ENCODE data around the gene GAS7.

Gene GAS7

GRCh38 chr17:10072556-10073425 is 125.6 kb downstream of the GAS7 start:
- Histone ChIP-seq H4K20me1 (ENCODE audit: insufficient read depth) (no peaks in the 10 kb centered on the region), H3K36me3 (ENCODE audit: insufficient read depth) (no peaks in the 10 kb centered on the region), H2AFZ (ENCODE audit: low read depth) (no peak overlapping the region), H3K9ac (no peak overlapping the region), H3K4me3 (IDR thresholded peaks at IDR 0.05; ENCODE audit: insufficient read depth, low read depth, low read length) (no peak overlapping the region), H3K4me2 (no peak overlapping the region), H3K79me2 (ENCODE audit: insufficient read depth, low read depth) (no peaks in the 10 kb centered on the region), H3K27ac (no peak overlapping the region), H3K27me3 (ENCODE audit: insufficient read depth, low read depth) (no peaks in the 10 kb centered on the region), H3K4me1 (ENCODE audit: low read depth, poor library complexity, severe bottlenecking) (no peaks in the 10 kb centered on the region)
- TF ChIP-seq CTCF (conservative IDR thresholded peaks at IDR 0.05; ENCODE audit: low read depth, low read length): no peak

GRCh38 chr17:10072086-10072485 is 126.3 kb downstream of the GAS7 start:
- Histone ChIP-seq H3K9ac (no peak overlapping the region), H3K27me3 (ENCODE audit: insufficient read depth, low read depth) (no peaks in the 10 kb centered on the region), H2AFZ (ENCODE audit: low read depth) (no peak overlapping the region), H3K27ac (no peak overlapping the region), H4K20me1 (ENCODE audit: insufficient read depth) (no peaks in the 10 kb centered on the region), H3K36me3 (ENCODE audit: insufficient read depth) (no peaks in the 10 kb centered on the region), H3K4me1 (ENCODE audit: low read depth, poor library complexity, severe bottlenecking) (no peaks in the 10 kb centered on the region), H3K4me2 (no peak overlapping the region), H3K79me2 (ENCODE audit: insufficient read depth, low read depth) (no peaks in the 10 kb centered on the region), H3K4me3 (IDR thresholded peaks at IDR 0.05; ENCODE audit: insufficient read depth, low read depth, low read length) (no peak overlapping the region)
- no peak for TF ChIP-seq CTCF (conservative IDR thresholded peaks at IDR 0.05; ENCODE audit: low read depth, low read length)

- H3K4me3 ChIP-seq (IDR thresholded peaks at IDR 0.05; ENCODE audit: insufficient read depth, low read depth, low read length): no peak overlapping the region
- H3K9ac ChIP-seq: no peak overlapping the region
- no peak for TF ChIP-seq CTCF (conservative IDR thresholded peaks at IDR 0.05; ENCODE audit: low read depth, low read length)
- no peak overlapping the region for H3K27ac ChIP-seq
- H3K4me1 ChIP-seq (ENCODE audit: low read depth, poor library complexity, severe bottlenecking): no peaks in the 10 kb centered on the region
- no peak overlapping the region for H3K4me2 ChIP-seq
- no peaks in the 10 kb centered on the region for H3K79me2 ChIP-seq (ENCODE audit: insufficient read depth, low read depth)
- no peaks in the 10 kb centered on the region for H3K36me3 ChIP-seq (ENCODE audit: insufficient read depth)
- no peaks in the 10 kb centered on the region for H3K27me3 ChIP-seq (ENCODE audit: insufficient read depth, low read depth)
- H2AFZ ChIP-seq (ENCODE audit: low read depth): no peak overlapping the region
- H4K20me1 ChIP-seq (ENCODE audit: insufficient read depth): no peaks in the 10 kb centered on the region
Measured at GRCh38 chr17:10071141-10071540, 127.3 kb downstream of the GAS7 start.

- Histone ChIP-seq H2AFZ (ENCODE audit: low read depth) (no peak overlapping the region), H3K9ac (no peak overlapping the region), H3K4me1 (ENCODE audit: low read depth, poor library complexity, severe bottlenecking) (no peaks in the 10 kb centered on the region), H4K20me1 (ENCODE audit: insufficient read depth) (no peaks in the 10 kb centered on the region), H3K27me3 (ENCODE audit: insufficient read depth, low read depth) (no peaks in the 10 kb centered on the region), H3K4me2 (no peak overlapping the region), H3K27ac (no peak overlapping the region), H3K36me3 (ENCODE audit: insufficient read depth) (no peaks in the 10 kb centered on the region), H3K79me2 (ENCODE audit: insufficient read depth, low read depth) (no peaks in the 10 kb centered on the region), H3K4me3 (IDR thresholded peaks at IDR 0.05; ENCODE audit: insufficient read depth, low read depth, low read length) (no peak overlapping the region)
- TF ChIP-seq CTCF (conservative IDR thresholded peaks at IDR 0.05; ENCODE audit: low read depth, low read length): no peak
Measured at GRCh38 chr17:10070690-10071089, 127.7 kb downstream of the GAS7 start.

All from KMS-11 (cell line).